CD4-positive, alpha-beta T cell (primary cell): ENCODE measurements around the gene CDH4. TPM values are rescaled to one million over a fixed set of nuclear protein-coding genes. Genes with fewer than 3 reads are reported as not detected.

Experiments
- ATAC-seq: fragments of 200-7000 bp; cut with Tn5 transposase; one replicate; pipeline ENCODE4 v1.10.0; 2022; ENCODE audit warnings: mild to moderate bottlenecking; ENCODE audit not compliant: poor library complexity
- CTCF ChIA-PET: fragments of 350-600 bp; sonication (Branson Sonifier 250); formaldehyde crosslinking; loops from one replicate; lab custom pipeline; 2021; ENCODE audit warnings: antibody characterized with exemption, inconsistent platforms; lab: Charles Lee
- POLR2A ChIA-PET: fragments of 350-600 bp; sonication (Branson Sonifier 250); formaldehyde crosslinking; loops from one replicate; lab custom pipeline; 2021; ENCODE audit warnings: antibody characterized with exemption, inconsistent platforms; lab: Charles Lee
- DNase-seq, 14 experiments: peaks; one replicate each; pipeline ENCODE4 v3.0.0-alpha.2; 2013 to 2020; ENCODE audit warnings: mixed read lengths in 2 of 14
- H3K27ac ChIP-seq, 2 donors: one replicate each; pipeline versions ENCODE4 v1.5.1 to v1.7.0; 2013; ENCODE audit warnings: low read length in 2 of 2, low read depth in 1 of 2, mild to moderate bottlenecking in 1 of 2
- H3K27me3 ChIP-seq, 2 experiments: 1 replicate in 1 of 2; 2 replicates in 1 of 2; pipeline versions ENCODE4 v1.6.1 to v1.7.0; 2013; ENCODE audit warnings: low read length in 2 of 2, control low read depth in 1 of 2, mild to moderate bottlenecking in 1 of 2, moderate library complexity in 1 of 2; ENCODE audit not compliant: insufficient read depth in 2 of 2, control insufficient read depth in 1 of 2
- H3K36me3 ChIP-seq: one replicate; pipeline ENCODE4 v1.6.1; 2013; ENCODE audit warnings: low read length, control low read depth; ENCODE audit not compliant: insufficient read depth
- H3K4me1 ChIP-seq: one replicate; pipeline ENCODE4 v1.6.1; 2013; ENCODE audit warnings: low read length, control low read depth; ENCODE audit not compliant: insufficient read depth
- H3K4me3 ChIP-seq: one replicate; pipeline ENCODE4 v1.5.1; 2013; ENCODE audit warnings: mild to moderate bottlenecking, low read length, moderate library complexity
- H3K9me3 ChIP-seq, 2 experiments: 1 replicate in 1 of 2; 2 replicates in 1 of 2; pipeline versions ENCODE4 v1.6.1 to v1.7.0; 2013; ENCODE audit warnings: low read length in 2 of 2, mild to moderate bottlenecking in 2 of 2, control low read depth in 1 of 2, moderate library complexity in 1 of 2; ENCODE audit not compliant: control insufficient read depth in 1 of 2, insufficient read depth in 1 of 2
- H3K27ac Mint-ChIP-seq: one replicate; pipeline ENCODE4 v1.8.0; 2020; ENCODE audit warnings: mixed read lengths
- H3K27me3 Mint-ChIP-seq: one replicate; pipeline ENCODE4 v1.8.0; 2021; ENCODE audit warnings: mixed read lengths
- H3K36me3 Mint-ChIP-seq: one replicate; pipeline ENCODE4 v1.8.0; 2021; ENCODE audit warnings: low read depth, mixed read lengths
- H3K4me1 Mint-ChIP-seq: one replicate; pipeline ENCODE4 v1.8.0; 2021; ENCODE audit warnings: low read depth, mixed read lengths
- H3K4me3 Mint-ChIP-seq: one replicate; pipeline ENCODE4 v1.8.0; 2020; ENCODE audit warnings: mild to moderate bottlenecking, mixed read lengths
- H3K9me3 Mint-ChIP-seq: one replicate; pipeline ENCODE4 v1.8.0; 2020; ENCODE audit warnings: mixed read lengths
- intact Hi-C, 2 experiments: fragments of 100-400 bp; cut with DNase I in 1 of 2; cut with micrococcal nuclease in 1 of 2; formaldehyde crosslinking; loops; one replicate each; pipeline versions ENCODE4 v1.15.1 to v1.9.0; 2023 to 2025; cut with DNase I, micrococcal nuclease
- total RNA-seq, 174 experiments: library from RNA in 2 of 174; stranded (reverse) in 2 of 174; gene quantifications; one replicate each; pipeline ENCODE4 v1.2.3 and lab custom pipeline; 2021 to 2026
- TF ChIP-seq, protein P1 (sequence below): fragments of 200-600 bp; IDR thresholded peaks from one replicate; pipeline ENCODE4 v1.8.0; 2022; ENCODE audit warnings: antibody characterized with exemption, mild to moderate bottlenecking

The CDH4 gene
- total RNA-seq, 2 experiments from 2014 or later: 0.11 TPM

DNA sequence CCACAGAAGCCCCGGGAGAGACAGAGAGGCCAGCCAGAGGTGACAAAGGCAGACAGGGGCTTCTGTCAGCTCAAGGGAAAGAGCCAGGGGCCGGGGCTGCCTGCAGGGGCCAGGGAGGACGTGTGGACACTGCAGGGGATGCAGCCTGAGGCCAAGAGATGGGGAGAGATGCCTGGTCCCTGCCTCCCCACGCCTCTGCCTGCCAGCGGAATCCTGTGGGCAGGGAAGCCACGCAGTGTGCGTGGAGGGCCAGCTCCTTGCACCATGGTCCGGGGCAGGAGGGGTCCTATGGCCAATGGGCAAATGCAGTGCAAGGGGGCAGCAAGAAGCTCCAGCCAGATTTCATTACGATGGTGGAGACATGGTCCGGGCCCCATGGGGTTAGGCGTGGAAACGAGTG, 224.9 kb downstream of the CDH4 start:
- Mint-ChIP-seq H3K9me3 (peaks cover 4% of the 10 kb centered on the region), H3K27me3 (peaks cover 11% of the 10 kb centered on the region), H3K4me1 (no peaks in the 10 kb centered on the region), H3K36me3 (no peaks in the 10 kb centered on the region), H3K4me3 (no peak overlapping the region), H3K27ac (no peak overlapping the region)
- ChIA-PET POLR2A (no interaction called here), CTCF (no interaction called here)
- no peak for ATAC-seq
- Histone ChIP-seq H3K27me3 (peaks cover 0 to 3% of the 10 kb centered on the region in 2 experiments), H3K36me3 (no peaks in the 10 kb centered on the region), H3K4me3 (no peak overlapping the region), H3K4me1 (no peaks in the 10 kb centered on the region), H3K27ac (no peak overlapping the region), H3K9me3 (peaks cover 0 to 13% of the 10 kb centered on the region in 2 experiments)
- intact Hi-C loops: no loop called here
- DNase-seq: no peak
- TF ChIP-seq, protein P1, sequence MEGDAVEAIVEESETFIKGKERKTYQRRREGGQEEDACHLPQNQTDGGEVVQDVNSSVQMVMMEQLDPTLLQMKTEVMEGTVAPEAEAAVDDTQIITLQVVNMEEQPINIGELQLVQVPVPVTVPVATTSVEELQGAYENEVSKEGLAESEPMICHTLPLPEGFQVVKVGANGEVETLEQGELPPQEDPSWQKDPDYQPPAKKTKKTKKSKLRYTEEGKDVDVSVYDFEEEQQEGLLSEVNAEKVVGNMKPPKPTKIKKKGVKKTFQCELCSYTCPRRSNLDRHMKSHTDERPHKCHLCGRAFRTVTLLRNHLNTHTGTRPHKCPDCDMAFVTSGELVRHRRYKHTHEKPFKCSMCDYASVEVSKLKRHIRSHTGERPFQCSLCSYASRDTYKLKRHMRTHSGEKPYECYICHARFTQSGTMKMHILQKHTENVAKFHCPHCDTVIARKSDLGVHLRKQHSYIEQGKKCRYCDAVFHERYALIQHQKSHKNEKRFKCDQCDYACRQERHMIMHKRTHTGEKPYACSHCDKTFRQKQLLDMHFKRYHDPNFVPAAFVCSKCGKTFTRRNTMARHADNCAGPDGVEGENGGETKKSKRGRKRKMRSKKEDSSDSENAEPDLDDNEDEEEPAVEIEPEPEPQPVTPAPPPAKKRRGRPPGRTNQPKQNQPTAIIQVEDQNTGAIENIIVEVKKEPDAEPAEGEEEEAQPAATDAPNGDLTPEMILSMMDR: no peak

DNA sequence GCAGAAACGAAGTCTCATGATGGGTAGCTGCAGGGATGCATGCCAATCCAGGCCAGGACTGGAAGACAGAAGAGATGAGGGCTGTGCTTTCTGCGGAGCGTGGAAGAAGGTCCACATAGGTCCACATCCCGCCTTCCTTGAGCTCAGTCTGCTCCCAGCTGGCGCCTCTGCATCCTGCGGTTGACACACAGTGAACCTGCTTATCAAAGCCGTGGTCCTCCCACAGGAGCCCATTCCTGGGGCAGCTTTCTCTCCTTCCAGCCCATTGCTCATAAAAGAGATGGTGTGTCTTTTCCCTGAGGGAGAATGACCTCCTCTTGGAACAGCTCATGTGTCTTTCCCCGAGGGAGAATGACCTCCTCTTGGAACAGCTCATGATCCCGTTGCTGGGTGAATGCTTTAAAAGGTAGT, 225.4 kb downstream of the CDH4 start:
- H3K4me3 Mint-ChIP-seq: no peak overlapping the region
- peaks cover 4% of the 10 kb centered on the region for H3K9me3 Mint-ChIP-seq
- H3K4me1 Mint-ChIP-seq: no peaks in the 10 kb centered on the region
- no peak overlapping the region for H3K4me3 ChIP-seq
- H3K4me1 ChIP-seq: no peaks in the 10 kb centered on the region
- ATAC-seq: no peak
- peaks cover 11% of the 10 kb centered on the region for H3K27me3 Mint-ChIP-seq
- no peak for DNase-seq
- peaks cover 0 to 3% of the 10 kb centered on the region in 2 experiments for H3K27me3 ChIP-seq
- POLR2A ChIA-PET: no interaction called here
- peaks cover 0 to 16% of the 10 kb centered on the region in 2 experiments for H3K9me3 ChIP-seq
- TF ChIP-seq, protein P1: no peak
- no peaks in the 10 kb centered on the region for H3K36me3 Mint-ChIP-seq
- no peak overlapping the region for H3K27ac Mint-ChIP-seq
- CTCF ChIA-PET: no interaction called here
- no peak overlapping the region for H3K27ac ChIP-seq
- intact Hi-C loops: no loop called here
- no peaks in the 10 kb centered on the region for H3K36me3 ChIP-seq

DNA sequence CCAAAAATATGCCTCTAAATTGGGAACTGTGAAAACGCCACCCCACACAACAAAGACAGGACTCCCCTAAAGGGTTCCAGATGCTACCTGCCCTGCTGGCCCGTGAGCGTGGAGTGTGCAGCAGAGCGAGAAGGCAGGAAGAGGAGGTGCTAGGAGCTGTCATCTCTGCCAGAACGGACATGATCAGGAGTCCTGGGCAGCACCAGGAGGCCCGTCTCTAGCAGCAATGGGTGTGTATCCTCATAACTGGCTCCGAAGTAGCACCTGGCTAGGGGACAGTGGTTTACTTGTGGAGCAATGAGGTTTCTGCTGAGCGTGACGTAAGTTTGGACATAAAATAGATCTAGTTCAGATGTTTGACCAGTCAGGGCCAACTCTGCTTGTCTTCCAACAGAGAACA, 226.0 kb downstream of the CDH4 start:
- DNase-seq (no peak), ATAC-seq (no peak)
- ChIA-PET CTCF (no interaction called here), POLR2A (no interaction called here)
- Mint-ChIP-seq H3K4me1 (no peaks in the 10 kb centered on the region), H3K4me3 (no peak overlapping the region), H3K27me3 (peaks cover 11% of the 10 kb centered on the region), H3K36me3 (no peaks in the 10 kb centered on the region), H3K27ac (no peak overlapping the region), H3K9me3 (peaks cover 4% of the 10 kb centered on the region)
- H3K27me3 ChIP-seq: peaks cover 0 to 3% of the 10 kb centered on the region in 2 experiments
- no peaks in the 10 kb centered on the region for H3K4me1 ChIP-seq
- TF ChIP-seq, protein P1: no peak
- H3K36me3 ChIP-seq: no peaks in the 10 kb centered on the region
- H3K27ac ChIP-seq: no peak overlapping the region
- intact Hi-C loops: no loop called here
- H3K9me3 ChIP-seq: peaks cover 0 to 19% of the 10 kb centered on the region in 2 experiments
- no peak overlapping the region for H3K4me3 ChIP-seq
